Esophagus muscularis mucosa (tissue), 3 donors: ENCODE results near the gene NANOG.
"Not testable (repeated sequence)": the region's sequence is repeated elsewhere in the genome, so short reads cannot be mapped to it uniquely, and the experiment has no call there.

ENCODE experiments used
- POLR2A ChIP-seq: fragments of 450-650 bp; IDR thresholded peaks from one replicate; pipeline ENCODE4 v1.6.1; 2017; ENCODE audit warnings: antibody characterized with exemption, moderate library complexity, mild to moderate bottlenecking, low read depth
- TF ChIP-seq, protein P1 (sequence below), 3 experiments: fragments of 200-600 bp in 2 of 3; fragments of 450-650 bp in 1 of 3; sonication (generic) in 2 of 3; IDR thresholded peaks; one replicate each; pipeline ENCODE4 v1.5.1; 2017 to 2019; ENCODE audit warnings: antibody characterized with exemption in 3 of 3, mild to moderate bottlenecking in 2 of 3, moderate library complexity in 1 of 3

DNA sequence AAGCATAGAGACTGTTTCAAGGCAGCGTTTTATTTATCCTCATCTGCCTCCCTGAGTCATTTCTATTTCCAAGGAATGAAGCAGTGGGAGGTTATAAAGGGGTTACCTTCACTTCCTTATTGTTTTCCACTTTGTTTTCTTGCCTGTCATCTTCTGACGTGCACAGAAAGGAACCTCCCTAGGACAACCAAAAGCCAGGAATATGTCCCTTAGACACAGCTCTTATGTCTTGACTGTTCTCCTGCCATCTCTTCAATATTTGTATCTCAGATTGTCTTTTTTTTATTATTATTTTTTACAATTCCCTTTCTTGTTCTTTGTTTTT lies 58.9 kb downstream of the NANOG start:
- TF ChIP-seq, protein P1, sequence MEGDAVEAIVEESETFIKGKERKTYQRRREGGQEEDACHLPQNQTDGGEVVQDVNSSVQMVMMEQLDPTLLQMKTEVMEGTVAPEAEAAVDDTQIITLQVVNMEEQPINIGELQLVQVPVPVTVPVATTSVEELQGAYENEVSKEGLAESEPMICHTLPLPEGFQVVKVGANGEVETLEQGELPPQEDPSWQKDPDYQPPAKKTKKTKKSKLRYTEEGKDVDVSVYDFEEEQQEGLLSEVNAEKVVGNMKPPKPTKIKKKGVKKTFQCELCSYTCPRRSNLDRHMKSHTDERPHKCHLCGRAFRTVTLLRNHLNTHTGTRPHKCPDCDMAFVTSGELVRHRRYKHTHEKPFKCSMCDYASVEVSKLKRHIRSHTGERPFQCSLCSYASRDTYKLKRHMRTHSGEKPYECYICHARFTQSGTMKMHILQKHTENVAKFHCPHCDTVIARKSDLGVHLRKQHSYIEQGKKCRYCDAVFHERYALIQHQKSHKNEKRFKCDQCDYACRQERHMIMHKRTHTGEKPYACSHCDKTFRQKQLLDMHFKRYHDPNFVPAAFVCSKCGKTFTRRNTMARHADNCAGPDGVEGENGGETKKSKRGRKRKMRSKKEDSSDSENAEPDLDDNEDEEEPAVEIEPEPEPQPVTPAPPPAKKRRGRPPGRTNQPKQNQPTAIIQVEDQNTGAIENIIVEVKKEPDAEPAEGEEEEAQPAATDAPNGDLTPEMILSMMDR (IDR thresholded peaks at IDR 0.05), result not testable (repeated sequence)
- not testable (repeated sequence) for TF ChIP-seq POLR2A
